GM10847 (cell line): ENCODE measurements around the gene ABHD17A.

Experiments
- POLR2A ChIP-seq: IDR thresholded peaks from 2 replicates; pipeline ENCODE4 v1.6.1; 2011; ENCODE audit not compliant: insufficient read length; ENCODE audit errors: extremely low read depth

The ABHD17A gene

GRCh38 chr19:1893791-1894190 lies 8.5 kb upstream of the ABHD17A start:
- no peak for TF ChIP-seq POLR2A

DNA sequence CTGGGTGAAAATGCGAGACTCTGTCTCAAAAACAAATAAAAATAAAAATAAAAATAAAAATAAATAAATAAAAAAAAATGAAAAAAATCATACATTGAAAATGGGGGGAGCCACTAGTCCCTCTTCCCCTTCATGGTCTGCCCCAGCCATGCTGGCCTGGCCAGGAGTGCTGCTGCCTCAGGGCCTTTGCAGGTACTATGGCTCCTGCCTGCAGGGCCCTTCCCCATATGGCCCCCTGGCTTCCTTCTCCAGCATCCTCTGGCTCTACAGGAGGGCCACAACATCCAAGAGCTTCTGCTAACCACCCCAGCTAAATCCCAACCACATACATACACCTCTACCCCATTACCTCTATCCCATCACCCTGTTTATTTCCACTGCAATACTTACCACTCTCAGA lies 4.6 kb upstream of the ABHD17A start:
- no peak for TF ChIP-seq POLR2A

DNA sequence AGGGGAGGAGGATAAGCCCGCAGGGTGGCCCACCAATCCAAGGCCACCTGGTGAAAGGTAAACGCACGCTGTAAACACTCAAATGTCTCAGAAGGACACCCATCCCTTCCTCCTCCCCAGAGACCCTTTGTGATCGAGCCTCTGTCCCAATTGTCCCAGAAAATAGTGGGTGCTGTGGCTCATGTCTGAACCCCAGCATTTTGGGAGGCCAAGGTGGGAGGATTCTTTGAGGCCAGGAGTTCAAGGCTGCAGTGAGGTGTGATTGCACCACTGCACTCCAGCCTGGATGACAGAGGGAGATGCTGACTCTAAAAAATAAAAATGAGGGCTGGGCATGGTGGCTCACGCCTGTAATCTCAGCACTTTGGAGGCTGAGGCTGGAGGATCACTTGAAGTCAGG lies 3.1 kb upstream of the ABHD17A start:
- no peak for TF ChIP-seq POLR2A

- TF ChIP-seq POLR2A, result no peak
Measured at GRCh38 chr19:1884719-1885334, 469 bp downstream of the ABHD17A start.

GRCh38 chr19:1884291-1884718 lies 991 bp downstream of the ABHD17A start:
- TF ChIP-seq POLR2A, result no peak

- TF ChIP-seq POLR2A, result no peak
Measured at GRCh38 chr19:1883784-1884183, 1.5 kb downstream of the ABHD17A start.

DNA sequence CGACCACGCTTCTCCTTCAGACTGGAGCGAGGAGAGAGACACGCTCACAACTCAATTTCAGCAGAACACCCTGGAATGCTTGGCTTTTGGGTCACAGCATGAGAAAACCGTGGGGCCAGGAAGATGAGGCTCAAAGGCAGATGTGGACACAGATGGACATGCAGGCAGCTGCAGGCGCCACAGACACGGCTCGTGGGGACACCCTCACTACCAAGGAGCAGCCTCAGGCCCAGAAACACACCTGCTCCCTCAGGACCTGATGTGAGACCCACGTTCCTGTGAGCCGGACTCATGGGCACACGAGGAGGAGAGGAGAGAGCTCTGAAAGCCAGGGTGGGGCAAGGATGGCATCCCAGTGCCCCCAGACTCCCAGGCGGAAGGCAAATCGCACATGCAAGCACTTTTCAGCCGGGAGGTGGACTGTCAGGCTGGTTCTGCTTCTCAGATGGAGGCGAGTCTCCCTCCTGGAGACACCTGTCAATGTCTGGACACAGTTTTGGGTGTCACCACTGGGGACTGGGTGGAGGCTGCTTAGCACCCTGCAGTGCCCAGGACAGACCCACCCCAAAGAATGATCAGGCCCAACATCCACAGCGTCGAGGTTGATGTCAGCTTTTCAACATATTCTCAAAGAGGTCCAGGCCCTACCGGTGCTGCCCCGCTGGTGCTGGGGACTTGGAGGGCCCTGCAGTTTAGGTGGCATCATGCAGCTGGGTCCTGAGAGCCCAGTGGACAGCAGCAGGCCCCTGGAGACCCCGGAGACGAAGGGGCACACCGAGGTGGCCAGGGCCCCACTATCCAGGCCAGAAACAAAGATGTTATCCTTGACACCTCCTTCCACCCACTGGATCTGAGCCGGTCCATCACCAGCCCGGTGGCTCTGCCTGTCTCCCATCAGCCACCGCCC lies 2.3 kb downstream of the ABHD17A start:
- no peak for TF ChIP-seq POLR2A

GRCh38 chr19:1882089-1882785 lies 3.1 kb downstream of the ABHD17A start:
- TF ChIP-seq POLR2A, result no peak

DNA sequence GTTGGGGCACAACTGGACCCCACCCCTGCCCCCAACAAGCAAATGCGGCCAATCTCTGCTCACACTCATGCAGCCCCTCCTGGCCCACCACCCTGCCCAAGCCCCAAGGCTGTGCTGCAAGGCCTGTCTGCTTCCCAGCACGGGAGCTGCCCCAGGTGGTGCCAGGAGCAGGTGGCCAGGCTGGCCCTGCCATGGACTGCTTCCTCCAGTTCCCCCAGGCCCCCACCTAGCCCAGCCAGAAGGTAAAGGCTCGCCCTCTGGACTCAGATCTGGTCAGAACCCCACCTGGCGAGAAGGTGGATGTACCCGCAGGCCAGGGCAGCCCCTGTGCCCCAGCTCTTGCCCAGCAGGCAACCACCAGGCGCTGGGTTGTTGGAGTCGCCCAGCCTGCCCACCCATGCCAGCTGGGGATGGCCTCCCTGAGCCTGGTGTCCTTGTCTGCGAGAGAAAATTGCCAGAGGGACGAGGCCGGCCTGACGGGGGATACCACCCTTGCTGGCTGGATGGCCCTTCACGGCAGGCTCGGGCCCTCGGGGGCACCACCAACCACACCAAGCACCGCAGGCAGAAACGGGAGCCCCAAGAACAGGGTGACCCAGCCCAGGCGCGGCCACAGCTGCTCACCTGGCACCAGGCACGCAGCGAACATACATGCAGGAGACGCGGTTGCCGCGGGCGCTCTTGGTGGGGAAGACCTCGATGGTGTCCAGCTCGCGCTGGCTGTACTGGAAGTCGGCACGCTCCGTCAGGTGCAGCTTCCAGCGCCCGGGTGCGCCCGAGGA lies 4.5 kb downstream of the ABHD17A start:
- no peak for TF ChIP-seq POLR2A

DNA sequence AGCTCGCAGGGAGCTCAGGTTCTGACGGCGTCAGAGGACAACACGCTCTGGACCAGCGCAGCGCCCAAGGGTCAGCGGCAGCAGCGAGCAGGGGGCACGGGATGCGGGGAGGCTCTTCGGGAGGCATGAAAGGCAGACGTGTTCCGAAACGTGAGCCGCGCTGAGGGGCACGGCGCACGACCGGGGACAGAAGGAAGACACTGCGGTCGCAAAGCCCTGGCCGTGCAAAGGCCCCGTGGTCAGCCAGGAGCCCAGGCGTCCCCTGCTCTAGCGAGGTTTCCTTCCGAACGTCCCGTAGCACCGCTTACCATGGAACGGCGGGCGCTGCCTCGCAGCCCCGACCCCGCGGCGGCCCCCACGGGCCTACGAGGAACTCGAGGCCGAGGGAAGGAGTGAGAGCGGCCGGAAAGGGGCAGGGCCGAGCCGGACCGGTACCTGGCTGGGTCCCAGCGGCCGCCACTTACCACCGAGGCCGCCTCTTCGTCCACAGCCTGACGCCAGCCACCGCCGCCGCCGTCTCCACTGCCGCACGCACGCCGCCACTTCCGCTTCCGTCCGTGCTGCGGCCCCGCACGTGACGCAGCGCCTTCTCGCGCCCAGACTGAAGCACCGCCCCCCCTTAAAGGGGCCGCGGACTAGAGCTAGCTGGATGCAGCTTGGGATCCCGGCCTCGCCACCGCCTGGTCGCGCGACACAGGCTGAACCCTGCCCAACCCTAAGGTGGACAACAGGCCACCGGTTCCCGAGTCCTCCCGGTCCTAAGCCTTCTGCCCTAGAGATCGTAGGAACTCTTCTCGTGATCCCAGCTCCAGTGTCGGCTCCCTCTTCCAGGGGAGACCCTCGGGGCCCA lies 9.4 kb downstream of the ABHD17A start:
- TF ChIP-seq POLR2A, result peak; percentile 91

DNA sequence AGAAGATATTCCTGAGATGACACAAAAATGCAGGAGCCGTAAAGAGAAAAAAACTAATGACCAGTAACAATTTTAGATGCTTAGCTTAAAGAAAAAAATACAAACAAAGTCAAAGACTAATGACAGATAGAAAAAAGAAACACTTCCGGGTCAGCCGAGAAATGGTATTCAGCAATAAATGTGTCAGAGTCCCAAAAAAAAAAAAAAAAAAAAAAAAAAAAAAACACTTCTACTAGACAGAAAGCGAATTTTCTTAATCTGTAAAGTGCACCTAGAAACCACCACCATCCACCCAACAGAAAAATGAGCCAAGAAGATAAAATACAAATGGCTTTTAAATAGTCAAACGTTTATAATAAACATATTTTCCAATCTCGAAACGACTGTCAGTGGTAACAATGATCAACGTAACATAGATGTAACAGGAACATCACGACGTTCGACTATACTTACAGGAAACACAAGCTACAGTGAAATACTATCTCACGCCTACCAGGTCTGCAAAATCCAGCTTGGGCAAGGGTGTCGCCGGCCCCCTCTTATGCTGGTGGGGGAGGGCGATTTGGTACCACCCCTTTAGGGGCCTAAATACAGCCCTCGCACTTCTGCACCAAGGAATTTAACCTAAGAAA lies 10.6 kb downstream of the ABHD17A start:
- TF ChIP-seq POLR2A, result no peak

DNA sequence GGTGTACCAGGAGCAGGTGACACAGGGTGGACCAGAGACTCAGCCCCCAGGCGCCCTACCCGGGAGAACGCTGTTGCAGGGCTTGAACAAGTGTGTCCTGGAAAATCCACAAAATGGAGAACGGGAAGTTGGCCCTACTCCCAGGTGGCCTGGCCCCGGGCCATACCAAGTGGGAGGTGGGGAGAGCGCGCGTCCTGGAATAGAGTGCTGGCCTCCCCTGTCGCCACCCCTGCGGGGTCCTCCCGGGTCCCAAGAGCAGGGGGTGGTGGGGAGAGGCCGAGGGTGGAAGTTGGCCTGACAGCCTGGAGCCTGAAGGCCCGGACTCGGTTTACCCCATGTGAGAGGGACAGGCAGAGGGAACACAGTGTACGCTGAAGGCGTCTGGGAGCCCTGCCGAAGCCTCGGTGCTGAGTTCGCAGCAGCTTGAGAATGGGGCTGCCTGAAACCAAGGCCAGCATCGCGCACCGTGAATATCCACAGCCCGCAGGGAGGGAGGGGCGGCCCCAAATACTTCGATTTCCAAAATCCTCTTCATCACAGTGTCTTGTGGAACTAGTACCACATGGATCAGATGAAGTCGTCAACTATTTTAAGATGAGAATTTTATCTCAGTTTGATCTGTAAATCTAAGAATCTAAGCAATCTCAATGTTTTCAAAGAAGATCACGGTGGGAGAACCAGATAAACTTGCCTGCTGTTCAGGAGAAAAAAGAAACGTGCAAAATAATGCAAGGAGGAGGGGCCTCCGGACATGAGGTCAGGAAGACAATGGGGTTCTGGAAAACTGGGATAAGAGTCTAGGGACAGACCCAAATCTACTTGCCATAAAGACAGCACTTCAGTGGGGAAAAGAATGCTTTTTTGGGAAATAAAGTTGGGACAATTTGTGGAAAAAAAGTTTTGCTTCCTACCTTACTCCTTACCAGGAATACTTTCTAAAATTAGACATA lies 11.5 kb downstream of the ABHD17A start:
- TF ChIP-seq POLR2A, result no peak

DNA sequence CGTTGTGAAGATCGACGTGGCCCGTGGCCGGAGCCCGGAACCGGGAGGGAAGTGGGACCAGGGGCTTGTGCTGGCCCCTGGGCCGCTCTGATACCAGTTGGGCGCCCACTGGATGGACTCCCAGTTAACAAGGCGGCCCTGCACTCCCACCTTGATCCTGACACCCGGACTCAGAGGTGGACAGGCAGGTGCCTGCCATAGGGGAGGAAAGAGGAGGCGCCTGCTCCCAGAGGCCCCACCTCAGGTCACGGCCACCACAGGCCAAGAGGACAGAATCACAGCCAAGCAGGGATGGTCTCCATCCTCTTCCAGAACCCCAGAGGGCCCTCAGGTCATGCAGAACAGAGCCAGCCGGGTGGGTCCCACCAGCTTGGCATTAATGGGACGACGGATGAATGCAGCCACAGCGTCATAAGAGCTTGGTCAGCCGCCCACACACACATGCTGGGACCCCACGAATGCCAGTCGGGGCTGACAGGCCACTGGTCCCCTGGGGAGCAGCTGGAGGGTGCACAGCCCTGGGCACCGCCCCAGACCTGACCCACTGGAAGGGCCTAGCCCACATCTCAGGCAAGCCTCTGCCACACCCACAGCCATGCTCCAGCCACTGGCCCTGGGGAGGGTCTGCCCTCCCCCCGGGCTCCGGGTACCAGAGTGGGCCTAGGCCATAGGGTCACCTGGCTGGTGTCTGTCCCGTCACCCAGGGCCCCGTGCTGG lies 12.3 kb downstream of the ABHD17A start:
- no peak for TF ChIP-seq POLR2A
